ENCODE measurements around the gene HSD17B4. TPM values are rescaled to one million over a fixed set of nuclear protein-coding genes. Genes with fewer than 3 reads are reported as not detected.
"Not testable (repeated sequence)": the region's sequence is repeated elsewhere in the genome, so short reads cannot be mapped to it uniquely, and the experiment has no call there.

Gene HSD17B4
- polyA plus RNA-seq, 1 donor: 135 TPM

GRCh38 chr5:119428166-119428565, 24.1 kb upstream of the HSD17B4 start:
- not testable (repeated sequence) for H3K4me3 ChIP-seq (ENCODE audit: low read length); H3K9me3 ChIP-seq (ENCODE audit: control insufficient read depth, low read depth, low read length); H3K4me1 ChIP-seq (ENCODE audit: control insufficient read depth, insufficient read depth, low read length); H3K36me3 ChIP-seq (ENCODE audit: control insufficient read depth, insufficient read depth, low read length); H3K27me3 ChIP-seq (ENCODE audit: control insufficient read depth, insufficient read depth, low read length); DNase-seq; H3K27ac ChIP-seq (ENCODE audit: low read length)
- WGBS (ENCODE audit: insufficient coverage, low lambda C conversion rate): no CpG with 5 or more reads among the region's 1 CpG

DNA sequence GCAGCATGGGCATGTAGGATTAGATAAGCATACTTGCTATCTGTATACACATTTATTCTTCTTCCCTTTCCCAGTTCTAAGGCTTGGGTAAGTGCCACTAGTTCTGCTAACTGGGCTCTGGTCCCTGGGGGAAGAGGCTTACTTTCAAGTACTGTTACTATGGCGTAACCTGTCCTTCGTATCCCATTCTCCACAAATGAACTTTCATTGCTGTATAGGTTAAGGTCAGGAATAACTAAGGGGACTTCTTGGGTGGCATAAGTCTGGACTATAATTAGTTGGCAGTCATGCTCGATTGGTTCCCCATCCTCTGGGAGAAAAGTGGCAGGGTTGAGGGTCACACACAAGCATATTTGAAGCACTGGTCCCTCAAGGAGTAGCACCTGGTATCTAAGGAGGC, 23.7 kb upstream of the HSD17B4 start:
- not testable (repeated sequence) for DNase-seq; H3K4me3 ChIP-seq (ENCODE audit: low read length); H3K36me3 ChIP-seq (ENCODE audit: control insufficient read depth, insufficient read depth, low read length); H3K4me1 ChIP-seq (ENCODE audit: control insufficient read depth, insufficient read depth, low read length); H3K27ac ChIP-seq (ENCODE audit: low read length); H3K9me3 ChIP-seq (ENCODE audit: control insufficient read depth, low read depth, low read length); H3K27me3 ChIP-seq (ENCODE audit: control insufficient read depth, insufficient read depth, low read length)
- WGBS (ENCODE audit: insufficient coverage, low lambda C conversion rate): no CpG with 5 or more reads among the region's 3 CpGs

DNA sequence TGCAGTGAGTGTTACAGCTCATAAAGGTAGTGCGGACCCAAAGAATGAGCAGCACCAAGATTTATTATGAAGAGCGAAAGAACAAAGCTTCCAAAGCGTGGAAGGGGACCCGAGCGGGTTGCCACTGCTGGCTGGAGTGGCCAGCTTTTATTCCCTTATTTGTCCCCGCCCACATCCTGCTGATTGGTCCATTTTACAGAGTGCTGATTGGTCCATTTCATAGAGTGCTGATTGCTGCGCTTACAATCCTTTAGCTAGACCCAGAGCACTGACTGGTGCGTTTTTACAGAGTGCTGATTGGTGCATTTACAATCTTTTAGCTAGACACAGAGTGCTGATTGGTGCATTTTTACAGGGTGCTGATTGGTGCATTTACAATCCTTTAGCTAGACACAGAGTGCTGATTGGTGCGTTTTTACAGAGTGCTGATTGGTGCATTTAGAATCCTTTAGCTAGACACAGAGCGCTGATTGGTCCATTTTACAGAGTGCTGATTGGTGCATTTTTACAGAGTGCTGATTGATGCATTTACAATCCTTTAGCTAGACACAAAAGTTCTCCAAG, 19.5 kb upstream of the HSD17B4 start:
- not testable (repeated sequence) for H3K4me1 ChIP-seq (ENCODE audit: control insufficient read depth, insufficient read depth, low read length); H3K36me3 ChIP-seq (ENCODE audit: control insufficient read depth, insufficient read depth, low read length); H3K4me3 ChIP-seq (ENCODE audit: low read length); DNase-seq; H3K9me3 ChIP-seq (ENCODE audit: control insufficient read depth, low read depth, low read length); H3K27me3 ChIP-seq (ENCODE audit: control insufficient read depth, insufficient read depth, low read length); H3K27ac ChIP-seq (ENCODE audit: low read length)
- no CpG with 5 or more reads among the region's 10 CpGs for WGBS (ENCODE audit: insufficient coverage, low lambda C conversion rate)

DNA sequence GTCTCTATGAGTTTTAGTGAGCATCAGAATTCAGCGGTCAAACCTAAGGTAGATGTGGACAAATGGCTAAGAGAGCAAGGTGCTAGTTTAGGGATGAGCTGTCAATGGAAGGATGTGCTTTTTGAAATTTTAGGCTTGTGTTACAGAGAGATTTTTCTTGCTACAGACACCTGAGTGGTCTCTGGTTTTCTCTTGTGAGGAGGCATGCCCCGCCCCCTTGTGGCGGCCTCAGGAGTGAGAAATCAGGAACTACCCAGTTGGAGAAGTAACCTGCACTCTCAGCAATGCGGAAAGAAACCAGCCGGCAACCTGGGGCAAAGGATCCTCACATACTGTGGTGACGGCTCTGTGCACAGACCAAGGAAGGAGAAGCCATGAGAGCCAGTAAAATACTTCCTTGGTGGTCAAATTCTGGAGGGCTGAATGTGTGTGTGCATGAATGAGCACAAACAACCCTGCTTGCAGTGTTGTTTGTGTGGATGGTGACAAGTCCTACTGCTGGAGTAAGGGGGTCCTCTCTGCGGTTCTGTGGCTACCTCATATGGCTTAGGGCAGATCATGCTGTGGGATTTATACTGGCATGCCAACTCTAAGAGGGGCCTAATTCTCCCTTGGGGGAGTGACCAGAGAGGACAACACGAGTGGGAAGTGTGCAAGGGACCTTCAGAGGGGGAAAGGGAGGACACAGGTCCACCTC, 16.7 kb upstream of the HSD17B4 start:
- H3K4me3 ChIP-seq (ENCODE audit: low read length): no peak overlapping the region
- H3K4me1 ChIP-seq (ENCODE audit: control insufficient read depth, insufficient read depth, low read length): no peaks in the 10 kb centered on the region
- no peaks in the 10 kb centered on the region for H3K36me3 ChIP-seq (ENCODE audit: control insufficient read depth, insufficient read depth, low read length)
- no CpG with 5 or more reads among the region's 8 CpGs for WGBS (ENCODE audit: insufficient coverage, low lambda C conversion rate)
- H3K9me3 ChIP-seq (ENCODE audit: control insufficient read depth, low read depth, low read length): no peaks in the 10 kb centered on the region
- no peaks in the 10 kb centered on the region for H3K27me3 ChIP-seq (ENCODE audit: control insufficient read depth, insufficient read depth, low read length)
- H3K27ac ChIP-seq (ENCODE audit: low read length): no peak overlapping the region
- peak in 1 of 2 donors; percentile 24 for DNase-seq

DNA sequence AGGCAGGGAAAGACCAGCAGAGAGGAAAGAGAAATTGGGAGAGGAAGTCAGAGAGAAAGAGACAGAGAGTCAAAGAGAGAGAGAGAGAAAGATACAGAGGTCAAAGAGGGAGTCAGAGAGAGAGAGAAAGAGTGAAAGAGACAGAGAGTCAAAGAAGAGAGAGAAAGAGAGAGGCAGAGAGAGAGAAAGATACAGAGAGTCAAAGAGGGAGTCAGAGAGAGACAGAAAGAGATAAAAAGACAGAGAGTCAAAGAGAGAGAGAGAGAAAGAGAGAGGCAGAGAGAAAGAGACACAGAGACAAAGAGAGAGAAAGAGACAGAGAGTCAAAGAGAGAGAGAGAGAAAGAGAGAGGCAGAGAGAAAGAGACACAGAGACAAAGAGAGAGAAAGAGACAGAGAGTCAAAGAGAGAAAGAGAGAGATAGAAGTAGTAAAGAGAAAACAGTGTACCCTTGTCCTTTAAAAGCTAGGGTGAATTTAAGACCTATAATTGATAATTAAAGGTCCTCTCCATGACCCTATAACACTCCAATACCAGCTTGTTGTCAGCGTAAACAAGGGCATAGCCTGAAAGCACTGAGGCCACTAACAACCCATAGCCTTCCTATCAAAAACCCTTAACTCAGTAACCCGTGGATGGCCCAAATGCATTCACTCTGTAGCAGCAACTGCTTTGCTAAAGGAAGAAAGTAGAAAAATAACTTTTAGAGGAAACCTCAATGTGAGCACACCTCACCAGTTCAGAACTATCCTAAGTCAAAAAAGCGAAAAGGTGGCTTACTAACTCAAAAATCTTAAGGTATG, 14.3 kb upstream of the HSD17B4 start:
- not testable (repeated sequence) for H3K9me3 ChIP-seq (ENCODE audit: control insufficient read depth, low read depth, low read length); H3K27me3 ChIP-seq (ENCODE audit: control insufficient read depth, insufficient read depth, low read length); DNase-seq; H3K4me3 ChIP-seq (ENCODE audit: low read length); H3K4me1 ChIP-seq (ENCODE audit: control insufficient read depth, insufficient read depth, low read length); H3K27ac ChIP-seq (ENCODE audit: low read length); H3K36me3 ChIP-seq (ENCODE audit: control insufficient read depth, insufficient read depth, low read length)
- WGBS (ENCODE audit: insufficient coverage, low lambda C conversion rate): no CpG with 5 or more reads among the region's 3 CpGs

DNA sequence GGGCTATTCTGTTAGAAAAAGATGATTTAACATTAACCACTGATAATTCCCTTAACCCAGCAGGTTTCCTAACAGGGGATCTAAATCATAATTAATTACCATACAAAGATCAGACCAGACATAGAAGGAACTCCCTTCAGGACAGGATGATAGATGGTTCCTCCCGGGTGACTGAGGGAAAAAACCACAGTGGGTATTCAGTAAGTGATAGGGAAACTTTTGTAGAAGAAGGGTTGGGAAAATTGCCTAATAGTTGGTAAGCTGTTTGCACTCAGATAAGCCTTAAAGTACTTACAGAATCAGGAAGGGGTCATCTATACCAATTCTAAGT, 13.7 kb upstream of the HSD17B4 start:
- H3K27ac ChIP-seq (ENCODE audit: low read length); H3K4me3 ChIP-seq (ENCODE audit: low read length): not testable (repeated sequence)
- WGBS (ENCODE audit: insufficient coverage, low lambda C conversion rate): no CpG with 5 or more reads among the region's 1 CpG

GRCh38 chr5:119439140-119439631, 13.1 kb upstream of the HSD17B4 start:
- Histone ChIP-seq H3K4me3 (ENCODE audit: low read length) (no peak overlapping the region), H3K9me3 (ENCODE audit: control insufficient read depth, low read depth, low read length) (no peaks in the 10 kb centered on the region), H3K36me3 (ENCODE audit: control insufficient read depth, insufficient read depth, low read length) (no peaks in the 10 kb centered on the region), H3K27me3 (ENCODE audit: control insufficient read depth, insufficient read depth, low read length) (no peaks in the 10 kb centered on the region), H3K4me1 (ENCODE audit: control insufficient read depth, insufficient read depth, low read length) (no peaks in the 10 kb centered on the region), H3K27ac (ENCODE audit: low read length) (no peak overlapping the region)
- DNase-seq: peak in 1 of 2 donors; percentile 14
- 60% methylated on average over 1 of the region's 8 CpGs for WGBS (ENCODE audit: insufficient coverage, low lambda C conversion rate)

More for the DNA sequence above, 13.7 kb upstream of the HSD17B4 start:
- not testable (repeated sequence) for DNase-seq; H3K36me3 ChIP-seq (ENCODE audit: control insufficient read depth, insufficient read depth, low read length); H3K27me3 ChIP-seq (ENCODE audit: control insufficient read depth, insufficient read depth, low read length); H3K9me3 ChIP-seq (ENCODE audit: control insufficient read depth, low read depth, low read length); H3K4me1 ChIP-seq (ENCODE audit: control insufficient read depth, insufficient read depth, low read length)

- not testable (repeated sequence) for H3K9me3 ChIP-seq (ENCODE audit: control insufficient read depth, low read depth, low read length); H3K36me3 ChIP-seq (ENCODE audit: control insufficient read depth, insufficient read depth, low read length); H3K4me1 ChIP-seq (ENCODE audit: control insufficient read depth, insufficient read depth, low read length); DNase-seq; H3K4me3 ChIP-seq (ENCODE audit: low read length); H3K27me3 ChIP-seq (ENCODE audit: control insufficient read depth, insufficient read depth, low read length); H3K27ac ChIP-seq (ENCODE audit: low read length)
- WGBS (ENCODE audit: insufficient coverage, low lambda C conversion rate): no CpG with 5 or more reads among the region's 3 CpGs
Observed at GRCh38 chr5:119439632-119440031, 12.7 kb upstream of the HSD17B4 start.

GRCh38 chr5:119444643-119445042, 7.7 kb upstream of the HSD17B4 start:
- not testable (repeated sequence) for H3K4me3 ChIP-seq (ENCODE audit: low read length); H3K9me3 ChIP-seq (ENCODE audit: control insufficient read depth, low read depth, low read length); DNase-seq; H3K4me1 ChIP-seq (ENCODE audit: control insufficient read depth, insufficient read depth, low read length); H3K27ac ChIP-seq (ENCODE audit: low read length); H3K27me3 ChIP-seq (ENCODE audit: control insufficient read depth, insufficient read depth, low read length); H3K36me3 ChIP-seq (ENCODE audit: control insufficient read depth, insufficient read depth, low read length)
- WGBS (ENCODE audit: insufficient coverage, low lambda C conversion rate): no CpG with 5 or more reads among the region's 4 CpGs

GRCh38 chr5:119445544-119445943, 6.8 kb upstream of the HSD17B4 start:
- Histone ChIP-seq H3K27ac (ENCODE audit: low read length) (no peak overlapping the region), H3K27me3 (ENCODE audit: control insufficient read depth, insufficient read depth, low read length) (no peaks in the 10 kb centered on the region), H3K4me1 (ENCODE audit: control insufficient read depth, insufficient read depth, low read length) (no peaks in the 10 kb centered on the region), H3K36me3 (ENCODE audit: control insufficient read depth, insufficient read depth, low read length) (no peaks in the 10 kb centered on the region), H3K4me3 (ENCODE audit: low read length) (no peak overlapping the region), H3K9me3 (ENCODE audit: control insufficient read depth, low read depth, low read length) (peaks cover 5% of the 10 kb centered on the region)
- 72% methylated on average over 3 of the region's 13 CpGs for WGBS (ENCODE audit: insufficient coverage, low lambda C conversion rate)
- no peak for DNase-seq
